NOMO-1 (cell line): ENCODE data around the gene PRPH2.

ENCODE experiments used
- DNase-seq, 2 experiments: peaks; one replicate each; lab custom pipeline; 2025; ENCODE audit not compliant: unreplicated experiment in 2 of 2; lab: John Stamatoyannopoulos, UW

Gene PRPH2

DNA sequence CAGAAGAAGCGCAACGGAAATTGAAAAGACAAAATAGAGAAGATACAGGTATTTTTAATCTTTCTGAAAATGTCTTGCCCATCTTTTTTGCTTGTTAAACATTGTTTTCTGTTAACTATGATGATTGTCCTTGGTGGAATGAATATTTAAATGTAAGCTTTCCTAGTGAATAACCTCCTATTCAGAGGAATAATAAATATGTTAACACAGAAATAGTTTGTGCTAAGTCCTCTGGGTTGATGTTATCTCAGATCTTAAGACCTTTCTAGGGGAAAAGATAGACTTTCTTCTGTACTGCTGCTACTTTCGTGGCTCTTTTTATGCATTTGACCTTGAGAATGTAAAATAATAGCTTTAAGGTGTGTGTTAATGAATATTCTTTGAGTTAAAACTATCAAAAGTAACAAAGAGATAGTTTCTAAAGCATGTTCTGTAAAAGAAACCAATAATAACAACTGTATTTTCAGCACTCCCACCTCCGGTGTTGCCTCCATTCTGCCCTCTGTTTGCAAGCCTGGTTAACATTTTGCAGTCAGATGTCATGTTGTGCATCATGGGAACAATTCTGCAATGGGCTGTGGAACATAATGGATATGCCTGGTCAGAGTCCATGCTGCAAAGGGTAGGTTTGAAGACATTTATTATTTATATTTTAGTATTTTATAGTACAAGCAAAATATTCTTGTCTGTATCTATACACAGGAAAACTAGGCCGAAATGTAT lies 70.2 kb downstream of the PRPH2 start:
- DNase-seq, result no peak
